Lung (tissue), 12 donors: ENCODE data around the gene PDK2. TPM values are rescaled to one million over a fixed set of nuclear protein-coding genes. Genes with fewer than 3 reads are reported as not detected.

ENCODE experiments used
- ATAC-seq: fragments of 200-7000 bp; cut with Tn5 transposase; one replicate; pipeline ENCODE4 v1.9.1; 2020; ENCODE audit warnings: moderate number of reproducible peaks; ENCODE audit not compliant: insufficient read depth, low FRiP score
- DNase-seq, 3 donors: peaks; one replicate each; pipeline ENCODE4 v3.0.0-alpha.2; 2013 to 2017
- H3K27ac ChIP-seq, 2 donors: one replicate each; pipeline ENCODE4 v1.5.1; 2013; ENCODE audit warnings: mild to moderate bottlenecking in 2 of 2, moderate library complexity in 2 of 2, control low read depth in 1 of 2, inconsistent platforms in 1 of 2, low read depth in 1 of 2, low read length in 1 of 2
- H3K27me3 ChIP-seq, 3 donors: one replicate each; pipeline ENCODE4 v1.5.1; 2013; ENCODE audit warnings: low read length in 2 of 3; ENCODE audit not compliant: control insufficient read depth in 3 of 3, insufficient read depth in 3 of 3
- H3K36me3 ChIP-seq, 4 donors: one replicate each; pipeline ENCODE4 v1.5.1; 2013; ENCODE audit warnings: low read length in 4 of 4, mild to moderate bottlenecking in 1 of 4, moderate library complexity in 1 of 4; ENCODE audit not compliant: control insufficient read depth in 4 of 4, insufficient read depth in 4 of 4
- H3K4me1 ChIP-seq, 5 donors: one replicate each; pipeline ENCODE4 v1.5.1; 2013; ENCODE audit warnings: low read length in 5 of 5, mild to moderate bottlenecking in 2 of 5, moderate library complexity in 1 of 5; ENCODE audit not compliant: control insufficient read depth in 5 of 5, insufficient read depth in 5 of 5
- H3K4me3 ChIP-seq: one replicate; pipeline ENCODE4 v1.5.1; 2013; ENCODE audit warnings: mild to moderate bottlenecking, control low read depth, moderate library complexity
- H3K9ac ChIP-seq, 2 donors: one replicate each; pipeline ENCODE4 v1.5.1; 2013; ENCODE audit warnings: low read length in 2 of 2, control low read depth in 1 of 2; ENCODE audit not compliant: insufficient read depth in 1 of 2
- H3K9me3 ChIP-seq, 4 donors: one replicate each; pipeline ENCODE4 v1.5.1; 2013; ENCODE audit warnings: low read length in 3 of 4, mild to moderate bottlenecking in 1 of 4, moderate library complexity in 1 of 4; ENCODE audit not compliant: control insufficient read depth in 4 of 4, insufficient read depth in 3 of 4
- CTCF ChIP-seq: IDR thresholded peaks from 2 replicates; pipeline ENCODE4 v1.5.1; 2012; ENCODE audit warnings: mild to moderate bottlenecking; ENCODE audit errors: control extremely low read depth, extremely low read depth
- WGBS, 2 donors: extraction: QIAGEN DNeasy Blood & Tissue Kit; methylation state at CpG; one replicate each; pipeline ENCODE4 v1.1.7; 2013; 5-methylcytosine and 5-hydroxymethylcytosine counted together
- polyA plus RNA-seq, 2 donors: library from polyadenylated mRNA; stranded (reverse); fragments of 200-250 nt; gene quantifications; one replicate each; pipeline ENCODE4 v1.2.1, GENCODE V29; 2013
- total RNA-seq, 2 donors: library from RNA; depleted of rRNA in 1 of 2; stranded (reverse); fragments of >200 nt in 1 of 2; gene quantifications; one replicate each; pipeline ENCODE4 v1.2.1, GENCODE V29; 2014 to 2021
- donor health status: control.
- donor health status: control.
- donor health status: Bipolar disorder and iron deficiency.
- donor health status: healthy.
- donor health status: DM: yes; HTN: yes; CAD: no.

The PDK2 gene
- total and polyA plus RNA-seq, 4 donors, result 10.0 to 27.8 (median 19.4) TPM

GRCh38 chr17:50103941-50104340 is 8.8 kb downstream of the PDK2 start:
- H3K36me3 ChIP-seq, result peaks cover 0 to 40% (median 26%) of the 10 kb centered on the region in 4 donors
- 92 to 96% methylated on average over 5 of the region's 5 CpGs for WGBS, 2 donors

GRCh38 chr17:50105811-50106210 is 10.7 kb downstream of the PDK2 start:
- H3K4me3 ChIP-seq, result no peak overlapping the region
- H3K27ac ChIP-seq, result no peak overlapping the region
- ATAC-seq (no peak), DNase-seq (no peak)
- no peak overlapping the region for H3K9ac ChIP-seq
- H3K4me1 ChIP-seq, result peaks cover 0 to 12% (median 4%) of the 10 kb centered on the region in 5 donors
- no peak for TF ChIP-seq CTCF
- no peaks in the 10 kb centered on the region for H3K27me3 ChIP-seq
- 96 to 97% methylated on average over 21 of the region's 21 CpGs for WGBS, 2 donors
- H3K36me3 ChIP-seq, result peaks cover 0 to 54% (median 21%) of the 10 kb centered on the region in 4 donors
- H3K9me3 ChIP-seq, result no peaks in the 10 kb centered on the region

More at GRCh38 chr17:50103941-50104340, 8.8 kb downstream of the PDK2 start:
- Histone ChIP-seq H3K27ac (no peak overlapping the region), H3K4me3 (no peak overlapping the region), H3K27me3 (no peaks in the 10 kb centered on the region), H3K9me3 (no peaks in the 10 kb centered on the region), H3K4me1 (peaks cover 0 to 12% (median 4%) of the 10 kb centered on the region in 5 donors), H3K9ac (no peak overlapping the region)
- no peak for TF ChIP-seq CTCF
- DNase-seq, result no peak
- ATAC-seq, result no peak

- no peak for ATAC-seq
- peaks cover 0 to 51% (median 22%) of the 10 kb centered on the region in 4 donors for H3K36me3 ChIP-seq
- TF ChIP-seq CTCF, result no peak
- H3K9me3 ChIP-seq, result no peaks in the 10 kb centered on the region
- H3K27ac ChIP-seq, result no peak overlapping the region
- H3K9ac ChIP-seq, result no peak overlapping the region
- no peak overlapping the region for H3K4me3 ChIP-seq
- DNase-seq, result no peak
- H3K27me3 ChIP-seq, result no peaks in the 10 kb centered on the region
- H3K4me1 ChIP-seq, result peaks cover 0 to 9% (median 4%) of the 10 kb centered on the region in 5 donors
- 76 to 81% methylated on average over 13 of the region's 13 CpGs for WGBS, 2 donors
Observed at GRCh38 chr17:50106393-50107131, 11.4 kb downstream of the PDK2 start.
